Measurements from ENCODE around the gene SFMBT2.

Gene SFMBT2

DNA sequence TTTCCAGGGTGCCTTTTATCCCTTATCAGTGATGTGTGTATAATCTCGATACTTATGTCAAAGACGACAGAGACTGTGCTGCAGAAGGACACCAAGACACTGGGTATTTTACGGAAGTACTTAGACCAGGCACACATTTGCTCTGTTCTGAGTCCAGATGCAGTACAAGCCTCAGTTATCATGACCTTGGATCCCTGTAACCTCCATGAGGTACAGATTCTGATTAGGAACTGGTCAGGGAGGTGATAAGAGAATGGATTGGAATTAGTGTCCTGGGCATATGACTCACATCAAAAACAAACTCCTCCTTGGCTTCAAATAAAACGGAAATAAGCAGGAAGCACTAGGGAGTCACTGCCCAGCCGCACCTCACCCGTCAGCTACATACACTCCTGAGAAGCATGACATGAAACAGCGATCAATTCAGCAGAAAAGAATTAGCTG lies 146.5 kb downstream of the SFMBT2 start:
- DNase-seq (ENCODE audit: low read depth in 2 of 2): no peak

DNA sequence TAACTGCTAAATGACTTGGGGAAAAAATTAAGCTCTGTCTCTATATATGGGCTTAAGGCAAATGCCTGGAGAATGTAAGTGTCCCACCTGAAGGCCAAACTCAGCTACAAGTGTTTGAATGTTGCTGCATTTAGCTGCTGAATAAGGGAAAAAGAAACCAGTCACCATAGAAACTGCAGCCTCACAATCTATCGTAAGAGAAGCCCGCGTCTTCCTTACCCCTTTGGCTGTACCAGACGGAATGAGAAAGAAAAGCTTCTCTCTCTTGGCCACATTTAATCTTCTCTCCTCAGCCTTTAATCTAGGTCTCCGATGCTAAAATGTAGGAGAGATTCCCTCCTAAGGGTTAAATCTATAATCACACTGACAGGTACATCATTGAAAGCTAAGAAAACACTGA lies 147.2 kb downstream of the SFMBT2 start:
- no peak for DNase-seq (ENCODE audit: low read depth in 2 of 2)

GRCh38 chr10:7261351-7261750 lies 149.5 kb downstream of the SFMBT2 start:
- DNase-seq (ENCODE audit: low read depth in 2 of 2): no peak

DNA sequence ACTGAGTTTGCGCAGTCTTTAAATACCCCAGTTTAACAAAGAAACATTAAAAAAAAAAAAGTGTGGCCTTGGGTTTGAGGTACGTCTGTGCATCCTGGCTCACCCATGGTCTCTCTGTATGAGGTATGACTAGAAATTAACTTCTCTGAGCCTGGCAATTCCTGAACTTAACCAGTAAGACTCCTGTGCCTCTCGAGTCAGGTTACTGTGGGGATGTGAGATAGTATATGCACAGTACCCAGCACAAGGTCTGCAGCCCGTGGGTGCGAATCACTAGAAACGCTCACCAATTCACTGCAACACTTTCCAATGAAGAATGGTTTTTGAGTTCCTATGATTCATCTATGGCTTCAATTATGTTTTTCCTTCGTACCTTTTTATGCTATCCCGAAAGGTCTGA lies 149.9 kb downstream of the SFMBT2 start:
- DNase-seq (ENCODE audit: low read depth in 2 of 2): no peak

GRCh38 chr10:7260412-7260900 lies 150.4 kb downstream of the SFMBT2 start:
- no peak for DNase-seq (ENCODE audit: low read depth in 2 of 2)

DNA sequence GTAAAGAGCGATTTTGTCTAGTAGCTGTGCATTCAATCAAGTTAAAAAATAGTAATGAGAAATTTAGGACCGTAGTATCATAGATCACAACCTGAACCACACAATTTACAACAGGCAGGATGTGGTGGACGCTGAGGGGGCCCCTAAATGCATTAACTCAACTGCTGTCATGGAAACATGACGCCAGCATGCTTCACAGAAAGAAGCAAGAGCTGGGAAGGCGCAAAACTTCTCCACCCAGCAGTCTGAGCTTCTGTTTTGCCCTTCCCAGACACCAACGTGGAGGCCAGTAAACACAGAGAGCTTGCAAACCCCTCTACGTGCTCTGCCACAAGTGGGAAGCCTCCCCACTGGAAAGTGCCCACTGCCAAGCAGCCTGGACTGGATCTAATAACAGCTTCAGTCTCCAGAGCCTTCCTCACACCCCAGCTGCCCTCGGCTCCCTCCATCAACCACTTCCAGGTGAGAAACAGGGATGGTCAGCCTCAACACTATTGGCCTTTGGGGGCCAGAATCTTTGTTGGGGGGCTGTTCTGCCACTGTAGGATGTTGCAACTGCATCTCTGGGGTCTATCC lies 151.8 kb downstream of the SFMBT2 start:
- peak; percentile 42 to 53 for DNase-seq (ENCODE audit: low read depth in 2 of 2)

DNA sequence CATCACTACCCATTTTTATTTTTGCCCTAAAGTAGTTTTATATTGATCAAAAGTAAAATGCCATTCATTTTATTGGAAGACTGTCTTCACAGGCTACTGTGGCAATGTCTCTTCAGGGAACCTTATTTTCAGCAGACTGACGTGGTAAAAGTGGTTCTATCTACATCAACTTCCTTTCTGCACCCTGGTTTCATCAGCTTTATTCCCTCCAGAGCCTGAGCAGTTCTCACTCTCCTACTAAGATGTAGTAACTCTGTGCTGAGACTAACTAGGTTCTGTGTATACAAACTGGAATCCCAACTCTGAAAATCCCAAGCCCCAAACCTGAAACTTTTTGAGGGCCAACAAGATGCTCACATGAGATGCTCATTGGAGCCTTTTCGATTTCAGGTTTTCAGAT lies 155.3 kb downstream of the SFMBT2 start:
- DNase-seq (ENCODE audit: low read depth in 2 of 2): no peak

DNA sequence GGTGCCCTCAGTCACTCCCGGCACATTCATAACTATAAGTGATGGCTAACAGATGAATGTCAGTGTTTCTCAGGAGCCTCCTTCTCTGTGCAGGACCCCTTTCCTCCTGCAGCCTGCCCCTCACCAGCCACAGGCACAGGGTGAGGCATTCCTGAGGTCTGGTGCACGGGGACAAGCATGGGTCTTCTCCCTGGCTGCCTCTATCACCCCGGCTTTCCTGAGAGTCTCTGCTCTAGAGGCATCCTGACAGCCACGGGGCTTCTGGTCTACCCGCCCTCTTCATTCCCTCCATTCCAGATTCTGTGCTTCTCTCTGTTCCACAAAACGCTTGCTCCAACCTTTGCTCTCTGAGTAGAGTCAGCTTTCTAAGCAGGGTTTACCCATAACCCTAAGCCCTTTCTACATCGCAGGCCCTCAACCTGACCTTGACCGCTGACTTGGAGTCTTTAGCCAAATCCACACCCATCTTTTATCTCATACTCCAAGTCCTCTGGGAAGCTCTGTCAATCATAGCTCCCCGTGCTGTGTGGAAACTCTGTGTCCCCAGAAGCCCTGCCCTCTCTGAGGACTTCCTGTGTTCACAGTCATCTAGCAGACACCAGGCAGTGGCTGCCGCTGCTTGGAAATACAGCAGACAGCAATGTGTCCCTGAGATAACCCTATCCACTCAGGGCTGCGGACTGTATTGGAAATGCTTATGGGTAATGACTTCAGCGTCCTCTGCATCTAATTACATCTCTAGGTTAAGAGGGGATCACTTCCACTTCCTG lies 159.0 kb downstream of the SFMBT2 start:
- no peak for DNase-seq (ENCODE audit: low read depth in 2 of 2)

GRCh38 chr10:7250236-7250635 lies 160.6 kb downstream of the SFMBT2 start:
- DNase-seq (ENCODE audit: low read depth in 2 of 2): no peak

GRCh38 chr10:7248585-7249164 lies 162.2 kb downstream of the SFMBT2 start:
- DNase-seq (ENCODE audit: low read depth in 2 of 2): no peak

- DNase-seq (ENCODE audit: low read depth in 2 of 2): no peak
These were observed 162.7 kb downstream of the SFMBT2 start for GRCh38 chr10:7248148-7248547.

DNA sequence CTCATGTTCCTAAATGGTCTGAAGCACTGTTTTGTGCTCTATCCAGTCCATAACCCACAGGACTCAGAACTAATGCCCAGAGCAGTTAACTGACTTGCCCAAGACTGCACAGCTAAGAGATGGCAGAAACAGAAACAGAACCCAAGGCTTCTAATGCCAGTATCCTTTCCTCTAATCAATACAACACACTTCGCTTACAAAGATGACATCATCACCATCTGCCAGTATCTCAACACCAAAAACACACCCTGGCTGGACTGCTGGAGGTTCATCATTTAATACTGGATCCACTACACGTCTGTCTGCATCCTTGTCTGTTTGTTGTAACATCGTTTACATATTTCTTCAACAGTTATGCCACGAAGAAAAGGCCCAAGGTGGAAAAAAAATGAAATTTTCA lies 165.3 kb downstream of the SFMBT2 start:
- no peak for DNase-seq (ENCODE audit: low read depth in 2 of 2)

DNA sequence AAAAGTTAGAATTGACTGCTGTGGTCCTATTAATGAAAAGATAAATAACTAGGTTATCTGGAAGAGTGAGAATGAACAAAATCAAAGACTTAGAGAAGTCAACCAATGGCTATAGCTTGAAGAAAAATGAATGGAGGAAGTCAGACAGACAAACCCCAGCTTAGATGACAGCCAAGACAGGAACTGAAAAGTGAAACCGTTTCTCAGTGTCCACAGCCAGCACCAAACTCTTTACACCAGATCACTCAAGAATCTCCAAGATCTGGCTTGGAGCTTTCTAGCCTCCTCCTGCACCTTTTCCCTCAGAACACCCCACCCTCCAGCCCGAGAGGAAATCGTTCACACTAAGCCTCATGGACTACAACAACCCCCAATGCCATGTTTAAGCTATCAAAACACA lies 167.0 kb downstream of the SFMBT2 start:
- no peak for DNase-seq (ENCODE audit: low read depth in 2 of 2)

- DNase-seq (ENCODE audit: low read depth in 2 of 2): no peak
These were observed 167.7 kb downstream of the SFMBT2 start for GRCh38 chr10:7243139-7243538.

GRCh38 chr10:7239312-7239985 lies 171.4 kb downstream of the SFMBT2 start:
- DNase-seq (ENCODE audit: low read depth in 2 of 2): no peak

DNA sequence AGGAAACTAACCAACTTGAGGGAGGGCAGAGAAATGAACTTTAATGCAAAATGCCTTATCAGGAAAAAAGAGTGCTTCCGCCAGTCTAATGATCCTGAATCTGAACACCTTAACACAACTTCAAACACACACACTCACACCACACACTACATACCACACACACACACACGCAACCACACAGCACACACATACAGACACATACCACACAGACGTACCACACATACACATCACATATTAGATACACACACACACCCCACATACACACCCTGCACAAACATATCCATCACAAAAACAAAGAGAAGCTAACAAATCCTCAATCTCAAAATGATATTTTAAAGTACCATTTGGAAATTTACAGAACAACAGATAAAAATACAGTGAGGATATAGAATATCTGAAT lies 175.5 kb downstream of the SFMBT2 start:
- no peak for DNase-seq (ENCODE audit: low read depth in 2 of 2)

- no peak for DNase-seq (ENCODE audit: low read depth in 2 of 2)
These were observed 176.7 kb downstream of the SFMBT2 start for GRCh38 chr10:7234109-7234508.

- DNase-seq (ENCODE audit: low read depth in 2 of 2): no peak
These were observed 177.4 kb downstream of the SFMBT2 start for GRCh38 chr10:7233259-7233991.

DNA sequence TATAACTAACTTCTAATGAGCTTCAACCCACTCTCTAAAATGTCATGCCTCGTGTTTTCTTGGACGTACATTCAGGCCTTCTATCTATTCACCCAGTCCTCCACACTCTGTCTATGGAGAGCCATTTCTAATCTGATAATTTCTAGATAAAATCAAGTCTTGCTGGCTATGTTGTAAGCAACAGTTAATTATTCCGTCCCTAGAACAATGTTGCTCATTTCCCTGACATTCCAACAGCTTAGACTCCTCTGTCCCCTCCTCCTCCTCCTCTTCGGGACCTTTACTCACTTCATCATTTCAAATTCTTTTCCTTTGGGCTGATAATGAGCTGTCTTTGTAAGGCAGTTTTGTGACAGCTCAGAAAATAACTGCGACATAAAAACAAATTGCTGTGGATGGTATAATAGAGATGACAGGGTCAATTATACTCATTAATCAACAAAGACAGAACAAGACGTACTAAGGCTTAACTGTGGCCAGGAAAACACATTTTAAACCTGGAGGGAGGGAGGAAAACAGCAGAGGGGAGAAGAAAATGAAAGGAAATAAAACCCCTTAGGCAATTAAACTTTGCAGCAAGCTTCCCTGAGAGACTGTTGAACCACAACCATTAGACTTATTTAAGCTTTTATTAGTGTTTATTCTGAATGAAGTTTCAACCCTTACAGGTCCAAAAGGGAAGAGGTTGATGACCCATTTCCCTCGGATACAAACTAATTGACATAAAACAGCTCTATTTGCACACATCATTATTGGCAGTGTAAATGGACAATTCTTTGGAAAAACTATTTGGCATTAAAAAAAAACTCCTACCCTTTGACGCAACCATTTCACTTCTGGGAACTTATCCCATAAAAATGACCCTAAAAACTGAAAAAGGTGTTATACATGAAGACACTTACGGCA lies 179.1 kb downstream of the SFMBT2 start:
- DNase-seq (ENCODE audit: low read depth in 2 of 2): no peak

GRCh38 chr10:7230951-7231350 lies 179.9 kb downstream of the SFMBT2 start:
- no peak for DNase-seq (ENCODE audit: low read depth in 2 of 2)

DNA sequence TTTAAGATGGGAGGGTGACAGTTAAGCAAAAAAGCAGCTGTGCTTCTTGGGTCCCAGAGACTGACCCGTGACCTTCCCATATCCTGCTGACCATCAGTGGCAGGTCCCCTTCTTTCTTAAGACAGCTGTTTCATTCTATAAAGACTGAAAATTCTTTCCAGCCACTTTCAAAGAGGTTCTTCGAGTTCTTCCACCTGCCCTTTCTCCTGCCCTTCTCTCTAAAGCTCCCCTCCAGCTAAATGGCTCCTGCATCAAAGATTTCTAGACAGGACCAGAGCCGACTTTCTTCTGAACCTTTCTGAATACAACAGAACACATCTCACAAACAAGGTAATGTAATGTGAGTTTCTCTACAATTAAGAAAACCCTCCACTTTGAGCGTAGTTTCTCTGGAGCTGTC lies 180.8 kb downstream of the SFMBT2 start:
- no peak for DNase-seq (ENCODE audit: low read depth in 2 of 2)
